Epithelial cell of proximal tubule (primary cell): ENCODE results near the gene KLF16. TPM values are rescaled to one million over a fixed set of nuclear protein-coding genes. Genes with fewer than 3 reads are reported as not detected.

Source experiments
- DNase-seq: peaks from one replicate; pipeline ENCODE4 v3.0.0-alpha.2; 2011; ENCODE audit warnings: low read depth
- H3K4me3 ChIP-seq: 2 replicates; pipeline ENCODE4 v1.5.1; 2011; ENCODE audit warnings: low read depth, mild to moderate bottlenecking, low read length
- total RNA-seq: library from RNA; depleted of rRNA; stranded (reverse); fragments of >200 nt; gene quantifications from 2 replicates; pipeline ENCODE4 v1.2.3, GENCODE V29; 2015
- TF ChIP-seq, protein P1 (sequence below): conservative IDR thresholded peaks from 2 replicates; pipeline ENCODE4 v1.5.1; 2012; ENCODE audit warnings: low read depth, mild to moderate bottlenecking, low read length

Gene KLF16
- total RNA-seq, 1 donor from 2014 or later = 28.1 TPM

DNA sequence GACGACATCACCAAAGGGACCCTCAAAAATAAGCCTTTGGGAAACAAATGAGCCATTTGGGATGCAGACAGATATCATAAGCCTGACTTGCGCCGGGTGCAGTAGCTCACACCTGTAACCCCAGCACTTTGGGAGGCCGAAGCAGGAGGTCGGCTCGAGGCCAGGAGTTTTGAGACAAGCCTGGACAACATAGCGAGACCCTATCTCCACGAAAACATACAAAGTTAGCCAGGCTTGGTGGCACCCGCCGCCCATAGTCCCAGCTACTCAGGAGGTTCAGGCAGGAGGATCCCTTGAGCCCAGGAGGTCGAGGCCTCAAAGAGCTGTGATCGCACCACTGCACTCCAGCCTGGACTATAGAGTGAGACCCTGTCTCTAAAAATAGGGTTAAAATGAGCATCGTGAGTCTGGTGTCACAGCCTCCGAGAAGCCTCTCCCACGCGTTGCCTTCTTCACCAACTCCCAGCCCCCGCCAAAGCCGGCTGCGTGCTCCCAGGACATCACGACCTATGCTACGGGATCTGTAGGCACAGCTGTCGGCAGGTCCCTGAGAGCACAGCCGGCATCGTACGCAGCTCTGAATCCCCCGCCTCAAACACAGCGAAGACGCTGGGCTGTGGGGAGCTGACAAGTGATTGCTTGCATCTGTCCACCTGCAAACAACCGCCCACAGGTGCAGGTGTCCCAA lies 16.7 kb downstream of the KLF16 start:
- H3K4me3 ChIP-seq = peak overlapping the region; percentile 95
- DNase-seq = no peak
- TF ChIP-seq, protein P1, sequence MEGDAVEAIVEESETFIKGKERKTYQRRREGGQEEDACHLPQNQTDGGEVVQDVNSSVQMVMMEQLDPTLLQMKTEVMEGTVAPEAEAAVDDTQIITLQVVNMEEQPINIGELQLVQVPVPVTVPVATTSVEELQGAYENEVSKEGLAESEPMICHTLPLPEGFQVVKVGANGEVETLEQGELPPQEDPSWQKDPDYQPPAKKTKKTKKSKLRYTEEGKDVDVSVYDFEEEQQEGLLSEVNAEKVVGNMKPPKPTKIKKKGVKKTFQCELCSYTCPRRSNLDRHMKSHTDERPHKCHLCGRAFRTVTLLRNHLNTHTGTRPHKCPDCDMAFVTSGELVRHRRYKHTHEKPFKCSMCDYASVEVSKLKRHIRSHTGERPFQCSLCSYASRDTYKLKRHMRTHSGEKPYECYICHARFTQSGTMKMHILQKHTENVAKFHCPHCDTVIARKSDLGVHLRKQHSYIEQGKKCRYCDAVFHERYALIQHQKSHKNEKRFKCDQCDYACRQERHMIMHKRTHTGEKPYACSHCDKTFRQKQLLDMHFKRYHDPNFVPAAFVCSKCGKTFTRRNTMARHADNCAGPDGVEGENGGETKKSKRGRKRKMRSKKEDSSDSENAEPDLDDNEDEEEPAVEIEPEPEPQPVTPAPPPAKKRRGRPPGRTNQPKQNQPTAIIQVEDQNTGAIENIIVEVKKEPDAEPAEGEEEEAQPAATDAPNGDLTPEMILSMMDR = no peak

DNA sequence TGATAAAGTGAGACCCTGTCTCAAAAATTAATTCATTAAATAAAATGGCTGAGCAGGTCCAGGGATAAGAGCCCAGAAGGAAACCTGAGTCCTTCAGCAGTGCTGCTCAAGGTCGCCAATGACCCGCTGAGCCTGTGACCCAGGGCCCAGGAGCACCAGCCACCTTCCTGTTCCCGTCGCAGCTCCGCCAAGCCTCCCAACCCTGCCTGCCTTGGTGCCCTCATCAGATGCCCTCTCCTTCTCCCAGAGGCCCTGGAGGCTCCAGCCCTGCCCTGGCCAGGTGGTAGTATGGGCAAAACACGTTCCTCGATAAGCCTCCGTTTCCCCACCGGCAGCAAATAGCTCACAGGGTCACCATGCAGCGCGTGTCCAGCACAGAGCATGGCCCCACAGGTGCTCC lies 17.7 kb downstream of the KLF16 start:
- DNase-seq = no peak
- TF ChIP-seq, protein P1 = no peak
- H3K4me3 ChIP-seq = no peak overlapping the region

DNA sequence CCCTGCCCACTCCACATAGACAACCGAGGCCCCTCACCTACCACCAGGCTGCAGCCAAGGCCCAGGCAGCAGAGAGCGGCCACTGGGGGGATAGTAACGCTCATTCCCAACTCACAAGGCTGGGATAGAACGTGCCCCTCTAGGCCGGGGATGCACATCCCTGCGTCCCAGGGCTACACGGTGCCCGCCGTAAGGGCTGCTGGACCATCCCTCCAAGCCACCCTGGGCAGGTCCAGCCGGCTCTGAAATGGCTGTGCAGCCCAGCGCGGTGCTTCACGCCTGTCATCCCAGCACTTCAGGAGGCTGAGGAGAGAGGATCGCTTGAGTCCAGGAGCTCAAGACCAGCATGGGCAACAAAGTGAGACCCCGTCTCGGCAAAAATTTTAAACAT lies 18.3 kb downstream of the KLF16 start:
- DNase-seq = no peak
- H3K4me3 ChIP-seq = no peak overlapping the region
- TF ChIP-seq, protein P1 = no peak

DNA sequence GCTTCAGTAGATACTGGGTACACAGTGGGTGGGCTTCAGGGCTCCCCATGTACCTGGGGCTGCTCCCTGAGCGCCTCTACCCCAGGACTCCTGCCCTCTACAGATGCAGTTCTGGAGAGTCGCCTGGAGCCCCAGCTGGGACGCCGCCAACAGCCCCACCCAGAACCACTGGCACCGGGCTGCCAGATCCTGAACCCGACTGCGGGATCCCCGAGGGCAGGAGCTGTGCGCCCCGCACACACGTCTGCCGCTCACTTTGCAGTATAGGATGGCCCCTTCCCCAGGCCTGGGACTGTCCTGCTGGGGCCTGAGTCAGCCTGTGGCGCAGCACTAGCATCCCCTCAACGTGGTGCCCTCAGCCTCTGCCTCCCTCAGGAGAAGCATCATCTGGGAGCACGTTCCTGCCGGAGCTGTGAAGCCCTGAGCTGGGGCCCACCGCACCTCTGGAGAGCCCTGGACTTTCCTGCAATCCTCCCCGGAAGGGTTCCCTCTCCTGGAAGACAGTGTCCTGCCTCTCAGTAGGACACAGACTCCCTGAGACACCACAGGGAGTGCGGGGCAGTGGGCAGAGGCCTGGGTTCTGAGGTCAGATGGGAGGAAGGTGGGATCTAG lies 18.8 kb downstream of the KLF16 start:
- TF ChIP-seq, protein P1 = no peak
- no peak overlapping the region for H3K4me3 ChIP-seq
- DNase-seq = no peak

DNA sequence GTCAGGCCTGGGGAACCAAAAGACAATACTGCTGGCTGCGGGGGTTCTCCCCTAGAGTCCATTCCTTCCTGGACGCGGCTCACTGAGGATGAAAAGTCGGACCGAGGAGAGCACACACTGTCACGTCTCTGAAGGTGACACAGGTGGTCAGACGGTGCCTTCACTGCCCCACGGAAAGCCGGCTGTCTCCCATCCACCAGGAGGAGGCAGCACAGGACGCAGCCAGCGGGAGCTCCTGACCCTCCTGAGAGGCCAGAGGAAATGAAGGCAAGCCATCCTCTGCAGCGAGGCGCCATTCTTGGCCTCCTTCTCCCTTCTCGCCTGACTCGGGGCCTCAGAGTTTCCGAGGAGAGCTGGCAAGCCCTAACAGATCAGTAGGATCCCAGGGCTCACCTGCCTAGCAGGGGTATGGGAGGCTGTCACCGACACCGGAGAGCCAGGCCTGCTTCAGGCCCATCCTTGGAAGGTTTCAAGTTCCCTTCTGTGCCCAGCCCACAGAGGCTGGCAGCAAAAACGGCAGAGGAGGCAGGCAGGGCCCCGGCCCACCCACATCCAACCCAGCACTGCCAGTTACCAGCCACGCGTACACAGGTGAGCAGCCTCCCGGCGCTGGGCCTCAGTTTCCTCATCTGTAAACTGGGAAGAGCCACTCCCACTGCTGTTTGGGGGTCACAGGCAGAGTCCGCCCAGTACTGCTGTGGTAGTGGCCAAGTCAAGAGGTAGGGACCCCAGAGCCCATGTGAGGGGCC lies 19.6 kb downstream of the KLF16 start:
- TF ChIP-seq, protein P1 = peak; percentile 18
- DNase-seq = no peak
- no peak overlapping the region for H3K4me3 ChIP-seq

GRCh38 chr19:1843116-1843515 lies 20.3 kb downstream of the KLF16 start:
- H3K4me3 ChIP-seq = no peak overlapping the region
- DNase-seq = no peak
- TF ChIP-seq, protein P1 = no peak
